Measurements from ENCODE around the gene PPP1R16B. TPM values are rescaled to one million over a fixed set of nuclear protein-coding genes. Genes with fewer than 3 reads are reported as not detected.
A peak's percentile ranks its signal among the peaks of the same experiment; 100 is the strongest.
"Not testable (repeated sequence)": the region's sequence is repeated elsewhere in the genome, so short reads cannot be mapped to it uniquely, and the experiment has no call there.

PPP1R16B gene
- total and polyA plus RNA-seq, 10 of the 15 experiments (the other 5 are each of a cell fraction or from before 2014, with no cell fraction given) = 13.4 to 90.2 (median 66.7) TPM

DNA sequence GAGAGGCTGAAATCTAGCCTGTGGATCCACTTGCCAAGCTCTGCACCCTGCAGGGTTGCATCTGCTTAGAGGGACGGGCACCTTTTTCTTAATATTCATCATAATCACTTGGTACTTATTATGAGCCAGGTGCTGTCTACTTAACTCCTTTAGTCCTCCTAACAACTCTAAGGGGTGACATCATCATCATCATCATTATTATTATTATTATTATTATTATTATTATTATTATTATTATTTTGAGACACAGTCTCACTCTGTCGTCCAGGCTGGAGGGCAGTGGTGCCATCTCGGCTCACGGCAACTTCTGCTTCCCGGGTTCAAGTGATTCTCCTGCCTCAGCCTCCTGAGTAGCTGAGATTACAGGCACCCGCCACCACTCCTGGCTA is 8.1 kb downstream of the PPP1R16B start:
- H3K4me2 ChIP-seq (ENCODE audit: control insufficient read depth, insufficient read depth); POLR2A ChIA-PET; intact Hi-C loops (cut with micrococcal nuclease; ENCODE audit: unreplicated experiment); H3K36me3 ChIP-seq (ENCODE audit: control insufficient read depth in 2 of 2, insufficient read depth in 2 of 2, low read length in 1 of 2); FAIRE-seq; BruUV-seq (replicated peaks); H3K27me3 ChIP-seq (replicated peaks in 1 of 2; ENCODE audit: control insufficient read depth in 2 of 2, insufficient read depth in 2 of 2, low read length in 1 of 2); H4K20me1 ChIP-seq (ENCODE audit: control insufficient read depth, insufficient read depth); H2AFZ ChIP-seq (ENCODE audit: control insufficient read depth, low read depth, low read length); ATAC-seq; H3K9me3 ChIP-seq (replicated peaks; ENCODE audit: control insufficient read depth, insufficient read depth, low read length); H3K9ac ChIP-seq (ENCODE audit: control insufficient read depth, insufficient read depth, low read length); H3K27ac ChIP-seq (ENCODE audit: control insufficient read depth, insufficient read depth); DNase-seq (ENCODE audit: low read depth, low spot score); H3K4me3 ChIP-seq; in situ Hi-C loops (cut with MboI): not testable (repeated sequence)
- RAD21 ChIA-PET (ENCODE audit: unreplicated experiment) = interaction anchor here (2.1 kb wide), 1 partner anchor 45 kb away, joined by 7 read pairs; no protein-coding TSS in a partner anchor
- Histone ChIP-seq H3K4me1 (ENCODE audit: control insufficient read depth, insufficient read depth, low read length) (peaks cover 56% of the 10 kb centered on the region), H3K79me2 (ENCODE audit: control insufficient read depth, insufficient read depth, low read length) (peaks cover 93% of the 10 kb centered on the region)
- CTCF ChIA-PET = interaction anchor here (3.1 to 3.7 kb wide), 2 partner anchors 21 to 79 kb away, joined by 14 to 17 read pairs; no protein-coding TSS in a partner anchor
- SMC1A ChIA-PET (ENCODE audit: uncharacterized antibody, unreplicated experiment) = interaction anchor here (1.2 to 11.1 kb wide), 4 partner anchors 26 to 79 kb away, joined by 4 to 187 read pairs (median 70); no protein-coding TSS in a partner anchor
- WGBS (ENCODE audit: insufficient coverage, insufficient replicate concordance, low lambda C conversion rate, missing lambda C conversion rate) = 87% methylated on average over 6 of the region's 6 CpGs

DNA sequence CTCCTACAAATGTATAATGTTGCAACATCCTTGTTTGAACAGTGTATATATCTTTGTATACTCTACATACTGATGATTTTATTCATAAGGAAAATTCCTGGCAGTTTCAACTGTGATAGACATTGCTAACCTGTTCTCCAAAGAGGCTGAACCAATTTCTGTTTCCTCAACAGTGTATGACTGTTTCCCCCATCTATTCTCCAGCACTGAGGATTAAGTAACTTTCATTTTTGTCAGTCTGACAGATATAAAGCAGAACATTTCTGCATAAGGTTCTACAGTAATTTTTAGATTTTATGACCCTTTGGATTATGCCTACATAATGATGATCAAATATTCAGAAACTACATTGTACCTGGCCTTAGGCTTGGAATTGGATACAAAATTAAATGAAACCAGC is 9.9 kb downstream of the PPP1R16B start:
- in situ Hi-C loops (cut with MboI) = no loop called here
- no peak overlapping the region for H3K4me3 ChIP-seq
- TF ChIP-seq, protein P1, sequence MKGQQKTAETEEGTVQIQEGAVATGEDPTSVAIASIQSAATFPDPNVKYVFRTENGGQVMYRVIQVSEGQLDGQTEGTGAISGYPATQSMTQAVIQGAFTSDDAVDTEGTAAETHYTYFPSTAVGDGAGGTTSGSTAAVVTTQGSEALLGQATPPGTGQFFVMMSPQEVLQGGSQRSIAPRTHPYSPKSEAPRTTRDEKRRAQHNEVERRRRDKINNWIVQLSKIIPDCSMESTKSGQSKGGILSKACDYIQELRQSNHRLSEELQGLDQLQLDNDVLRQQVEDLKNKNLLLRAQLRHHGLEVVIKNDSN (IDR thresholded peaks at IDR 0.05; ENCODE audit: borderline replicate concordance, extremely low read length, insufficient read depth, low read depth, low read length) = no peak
- TF ChIP-seq ZBED1 (IDR thresholded peaks at IDR 0.05; ENCODE audit: borderline replicate concordance) (no peak), MYC (IDR thresholded peaks at IDR 0.05; ENCODE audit: insufficient read depth, insufficient read length, insufficient replicate concordance, low read length, severe bottlenecking) (no peak), SUPT20H (IDR thresholded peaks at IDR 0.05; ENCODE audit: borderline replicate concordance, control insufficient read depth, low read depth, low read length) (no peak)
- TF ChIP-seq, protein P2, sequence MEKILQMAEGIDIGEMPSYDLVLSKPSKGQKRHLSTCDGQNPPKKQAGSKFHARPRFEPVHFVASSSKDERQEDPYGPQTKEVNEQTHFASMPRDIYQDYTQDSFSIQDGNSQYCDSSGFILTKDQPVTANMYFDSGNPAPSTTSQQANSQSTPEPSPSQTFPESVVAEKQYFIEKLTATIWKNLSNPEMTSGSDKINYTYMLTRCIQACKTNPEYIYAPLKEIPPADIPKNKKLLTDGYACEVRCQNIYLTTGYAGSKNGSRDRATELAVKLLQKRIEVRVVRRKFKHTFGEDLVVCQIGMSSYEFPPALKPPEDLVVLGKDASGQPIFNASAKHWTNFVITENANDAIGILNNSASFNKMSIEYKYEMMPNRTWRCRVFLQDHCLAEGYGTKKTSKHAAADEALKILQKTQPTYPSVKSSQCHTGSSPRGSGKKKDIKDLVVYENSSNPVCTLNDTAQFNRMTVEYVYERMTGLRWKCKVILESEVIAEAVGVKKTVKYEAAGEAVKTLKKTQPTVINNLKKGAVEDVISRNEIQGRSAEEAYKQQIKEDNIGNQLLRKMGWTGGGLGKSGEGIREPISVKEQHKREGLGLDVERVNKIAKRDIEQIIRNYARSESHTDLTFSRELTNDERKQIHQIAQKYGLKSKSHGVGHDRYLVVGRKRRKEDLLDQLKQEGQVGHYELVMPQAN (conservative IDR thresholded peaks at IDR 0.05) = no peak
- H2AFZ ChIP-seq (ENCODE audit: control insufficient read depth, low read depth, low read length) = no peak overlapping the region
- ChIA-PET CTCF (interaction anchor here (0.7 to 1.5 kb wide), 6 partner anchors 8 to 1880 kb away, joined by 3 to 7 read pairs (median 4); no protein-coding TSS in a partner anchor), RAD21 (ENCODE audit: unreplicated experiment) (interaction anchor here (0.9 to 1.7 kb wide), 6 partner anchors 8 to 77 kb away, joined by 3 to 11 read pairs (median 6); no protein-coding TSS in a partner anchor), POLR2A (interaction anchor here (1.0 to 1.9 kb wide), 6 partner anchors 8 to 77 kb away, joined by 3 to 9 read pairs (median 4); partner anchors contain the start of gene PPP1R16B), SMC1A (ENCODE audit: uncharacterized antibody, unreplicated experiment) (interaction anchor here (1.0 to 5.8 kb wide), 15 partner anchors 9 to 77 kb away, joined by 3 to 38 read pairs (median 5); partner anchors contain the start of gene PPP1R16B)
- ATAC-seq = no peak
- H3K4me2 ChIP-seq (ENCODE audit: control insufficient read depth, insufficient read depth) = no peak overlapping the region
- H3K9me3 ChIP-seq (replicated peaks; ENCODE audit: control insufficient read depth, insufficient read depth, low read length) = no peaks in the 10 kb centered on the region
- no peak overlapping the region for H3K9ac ChIP-seq (ENCODE audit: control insufficient read depth, insufficient read depth, low read length)
- peaks cover 1% of the 10 kb centered on the region; the same call in 1 of the 2 replicates for H4K20me1 ChIP-seq (ENCODE audit: control insufficient read depth, insufficient read depth)
- intact Hi-C loops (cut with micrococcal nuclease; ENCODE audit: unreplicated experiment) = no loop called here
- H3K27ac ChIP-seq (ENCODE audit: control insufficient read depth, insufficient read depth) = peak overlapping the region; percentile 40; the same call in 1 of the 2 replicates
- no peak for DNase-seq (ENCODE audit: low read depth, low spot score)
- BruUV-seq (replicated peaks) = TSS peak; percentile 0
- no peaks in the 10 kb centered on the region for H3K27me3 ChIP-seq (replicated peaks in 1 of 2; ENCODE audit: control insufficient read depth in 2 of 2, insufficient read depth in 2 of 2, low read length in 1 of 2)
- peaks cover 2 to 7% of the 10 kb centered on the region in 2 experiments for H3K36me3 ChIP-seq (ENCODE audit: control insufficient read depth in 2 of 2, insufficient read depth in 2 of 2, low read length in 1 of 2)
- H3K4me1 ChIP-seq (ENCODE audit: control insufficient read depth, insufficient read depth, low read length) = peaks cover 38% of the 10 kb centered on the region
- peaks cover 90% of the 10 kb centered on the region for H3K79me2 ChIP-seq (ENCODE audit: control insufficient read depth, insufficient read depth, low read length)
- FAIRE-seq = no peak

All from GM12878 (cell line).